ENCODE results near the gene ACOT8. TPM values are rescaled to one million over a fixed set of nuclear protein-coding genes. Genes with fewer than 3 reads are reported as not detected.
A peak's percentile ranks its signal among the peaks of the same experiment; 100 is the strongest.

ACOT8 gene
- polyA plus RNA-seq, 2 donors, result 24.8 to 26.6 TPM

- no peak overlapping the region for H3K4me3 ChIP-seq (ENCODE audit: low read depth in 1 of 2, low read length in 2 of 2)
Observed at GRCh38 chr20:45897289-45897688, 40.1 kb upstream of the ACOT8 start.

GRCh38 chr20:45896641-45897161 lies 39.5 kb upstream of the ACOT8 start:
- Histone ChIP-seq H3K4me1 (ENCODE audit: control insufficient read depth in 2 of 2, insufficient read depth in 2 of 2, low read length in 1 of 2) (peaks cover 7 to 14% of the 10 kb centered on the region in 2 donors), H3K9me3 (ENCODE audit: control insufficient read depth in 2 of 2, insufficient read depth in 1 of 2, low read depth in 1 of 2, low read length in 1 of 2) (no peaks in the 10 kb centered on the region), H3K4me3 (ENCODE audit: low read depth in 1 of 2, low read length in 2 of 2) (no peak overlapping the region), H3K36me3 (ENCODE audit: control insufficient read depth in 2 of 2, insufficient read depth in 2 of 2, low read length in 1 of 2) (peaks cover 21 to 22% of the 10 kb centered on the region in 2 donors), H3K27me3 (ENCODE audit: control insufficient read depth in 1 of 2, insufficient read depth in 2 of 2, low read length in 2 of 2) (no peaks in the 10 kb centered on the region), H3K27ac (ENCODE audit: low read depth in 2 of 2, low read length in 1 of 2) (no peak overlapping the region)
- WGBS, 2 donors, result 89 to 92% methylated on average over 14 of the region's 14 CpGs

More at GRCh38 chr20:45897289-45897688, 40.1 kb upstream of the ACOT8 start:
- no peak overlapping the region for H3K27ac ChIP-seq (ENCODE audit: low read depth in 2 of 2, low read length in 1 of 2)
- H3K4me1 ChIP-seq (ENCODE audit: control insufficient read depth in 2 of 2, insufficient read depth in 2 of 2, low read length in 1 of 2), result peaks cover 4 to 9% of the 10 kb centered on the region in 2 donors
- WGBS, 2 donors, result 72 to 82% methylated on average over 2 of the region's 2 CpGs
- H3K36me3 ChIP-seq (ENCODE audit: control insufficient read depth in 2 of 2, insufficient read depth in 2 of 2, low read length in 1 of 2), result peaks cover 22% of the 10 kb centered on the region in 2 donors
- no peaks in the 10 kb centered on the region for H3K9me3 ChIP-seq (ENCODE audit: control insufficient read depth in 2 of 2, insufficient read depth in 1 of 2, low read depth in 1 of 2, low read length in 1 of 2)
- no peaks in the 10 kb centered on the region for H3K27me3 ChIP-seq (ENCODE audit: control insufficient read depth in 1 of 2, insufficient read depth in 2 of 2, low read length in 2 of 2)

DNA sequence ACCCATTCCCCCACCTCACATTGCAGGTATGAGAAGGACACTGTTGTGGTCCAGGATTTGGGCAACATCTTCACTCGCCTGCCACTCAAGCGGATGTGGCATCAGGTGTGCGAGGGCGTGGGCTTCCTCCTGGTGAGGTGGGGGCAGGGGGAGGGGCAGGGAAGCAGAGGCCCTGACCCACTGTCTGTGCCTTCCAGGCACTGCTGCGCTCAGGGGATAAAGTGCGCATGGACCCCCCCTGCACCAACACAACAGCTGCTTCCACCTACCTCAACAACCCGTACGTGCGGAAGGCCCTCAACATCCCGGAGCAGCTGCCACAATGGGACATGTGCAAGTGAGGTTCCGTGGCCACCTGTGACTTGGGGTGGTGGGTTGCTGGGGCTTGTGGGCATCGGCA lies 37.6 kb upstream of the ACOT8 start:
- H3K4me3 ChIP-seq (ENCODE audit: low read depth in 1 of 2, low read length in 2 of 2), result no peak overlapping the region
- WGBS, 2 donors, result 80 to 85% methylated on average over 12 of the region's 12 CpGs
- peaks cover 7 to 18% of the 10 kb centered on the region in 2 donors for H3K4me1 ChIP-seq (ENCODE audit: control insufficient read depth in 2 of 2, insufficient read depth in 2 of 2, low read length in 1 of 2)
- H3K9me3 ChIP-seq (ENCODE audit: control insufficient read depth in 2 of 2, insufficient read depth in 1 of 2, low read depth in 1 of 2, low read length in 1 of 2), result no peaks in the 10 kb centered on the region
- H3K36me3 ChIP-seq (ENCODE audit: control insufficient read depth in 2 of 2, insufficient read depth in 2 of 2, low read length in 1 of 2), result peaks cover 21 to 22% of the 10 kb centered on the region in 2 donors
- no peak overlapping the region for H3K27ac ChIP-seq (ENCODE audit: low read depth in 2 of 2, low read length in 1 of 2)
- no peaks in the 10 kb centered on the region for H3K27me3 ChIP-seq (ENCODE audit: control insufficient read depth in 1 of 2, insufficient read depth in 2 of 2, low read length in 2 of 2)

GRCh38 chr20:45893831-45894230 lies 36.6 kb upstream of the ACOT8 start:
- 90 to 95% methylated on average over 4 of the region's 4 CpGs for WGBS, 2 donors
- Histone ChIP-seq H3K9me3 (ENCODE audit: control insufficient read depth in 2 of 2, insufficient read depth in 1 of 2, low read depth in 1 of 2, low read length in 1 of 2) (no peaks in the 10 kb centered on the region), H3K27me3 (ENCODE audit: control insufficient read depth in 1 of 2, insufficient read depth in 2 of 2, low read length in 2 of 2) (no peaks in the 10 kb centered on the region), H3K4me3 (ENCODE audit: low read depth in 1 of 2, low read length in 2 of 2) (no peak overlapping the region), H3K27ac (ENCODE audit: low read depth in 2 of 2, low read length in 1 of 2) (no peak overlapping the region), H3K36me3 (ENCODE audit: control insufficient read depth in 2 of 2, insufficient read depth in 2 of 2, low read length in 1 of 2) (peaks cover 21% of the 10 kb centered on the region in 2 donors), H3K4me1 (ENCODE audit: control insufficient read depth in 2 of 2, insufficient read depth in 2 of 2, low read length in 1 of 2) (peaks cover 7 to 18% of the 10 kb centered on the region in 2 donors)

DNA sequence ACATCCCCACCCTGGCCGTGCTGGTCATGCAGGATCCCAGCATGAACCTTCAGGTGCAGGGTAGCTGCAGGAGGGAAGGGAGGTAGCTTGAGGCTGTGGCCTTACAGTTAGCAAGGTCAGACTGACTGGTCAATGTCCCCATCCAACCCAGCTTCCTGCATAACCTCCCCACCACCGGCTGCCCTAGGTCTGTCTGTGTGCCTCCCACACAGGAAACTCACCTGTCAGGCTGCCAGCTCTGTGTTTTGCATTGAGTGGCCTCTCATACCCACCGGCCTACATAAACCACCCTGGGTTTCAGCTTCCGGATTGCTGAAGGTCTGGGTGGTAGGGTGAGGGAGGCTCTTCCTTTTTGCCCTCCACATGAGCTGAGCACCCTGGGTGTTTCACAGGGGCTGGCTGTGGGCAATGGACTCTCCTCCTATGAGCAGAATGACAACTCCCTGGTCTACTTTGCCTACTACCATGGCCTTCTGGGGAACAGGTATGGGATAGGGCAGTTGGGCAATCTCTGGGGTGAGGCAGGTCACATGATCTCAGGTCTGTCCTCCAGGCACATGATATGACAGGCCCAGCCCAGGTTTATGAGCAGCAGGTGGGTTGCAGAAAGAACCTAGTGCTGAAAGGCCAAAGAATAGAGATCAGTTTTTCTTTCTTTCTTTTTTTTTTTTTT lies 35.8 kb upstream of the ACOT8 start:
- Histone ChIP-seq H3K9me3 (ENCODE audit: control insufficient read depth in 2 of 2, insufficient read depth in 1 of 2, low read depth in 1 of 2, low read length in 1 of 2) (no peaks in the 10 kb centered on the region), H3K36me3 (ENCODE audit: control insufficient read depth in 2 of 2, insufficient read depth in 2 of 2, low read length in 1 of 2) (peaks cover 18 to 20% of the 10 kb centered on the region in 2 donors), H3K27me3 (ENCODE audit: control insufficient read depth in 1 of 2, insufficient read depth in 2 of 2, low read length in 2 of 2) (no peaks in the 10 kb centered on the region), H3K27ac (ENCODE audit: low read depth in 2 of 2, low read length in 1 of 2) (peak overlapping the region in 1 of 2 donors; percentile 26), H3K4me3 (ENCODE audit: low read depth in 1 of 2, low read length in 2 of 2) (no peak overlapping the region), H3K4me1 (ENCODE audit: control insufficient read depth in 2 of 2, insufficient read depth in 2 of 2, low read length in 1 of 2) (peaks cover 7 to 18% of the 10 kb centered on the region in 2 donors)
- WGBS, 2 donors, result 64 to 68% methylated on average over 4 of the region's 4 CpGs

DNA sequence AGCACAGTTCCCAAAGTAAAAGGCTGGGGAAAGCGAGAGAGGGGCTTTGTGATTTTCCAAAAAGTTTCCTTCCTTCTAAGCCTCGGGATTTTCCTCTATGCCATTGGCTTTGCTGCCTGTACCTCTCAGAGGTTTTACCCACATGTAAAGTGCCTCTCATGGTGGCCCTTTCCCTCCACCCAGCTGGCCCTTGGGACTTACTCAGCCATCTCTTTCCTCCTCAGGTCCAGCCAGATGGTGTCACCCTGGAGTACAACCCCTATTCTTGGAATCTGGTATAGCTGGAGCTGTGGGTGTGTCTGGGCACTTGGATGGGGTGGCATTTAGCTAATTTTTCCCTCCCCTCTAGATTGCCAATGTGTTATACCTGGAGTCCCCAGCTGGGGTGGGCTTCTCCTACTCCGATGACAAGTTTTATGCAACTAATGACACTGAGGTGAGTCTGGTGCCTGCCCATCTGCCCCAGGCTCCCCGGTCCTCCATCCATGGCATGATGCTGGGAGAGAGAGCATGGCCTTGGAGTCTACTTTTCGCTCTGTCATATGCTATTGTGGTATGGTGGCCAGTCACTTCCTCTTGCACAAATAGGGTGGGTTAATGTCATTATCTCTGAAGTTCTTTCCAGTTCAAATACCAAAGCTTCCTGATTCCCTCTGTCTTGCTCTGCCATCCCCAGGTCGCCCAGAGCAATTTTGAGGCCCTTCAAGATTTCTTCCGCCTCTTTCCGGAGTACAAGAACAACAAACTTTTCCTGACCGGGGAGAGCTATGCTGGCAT lies 35.0 kb upstream of the ACOT8 start:
- H3K36me3 ChIP-seq (ENCODE audit: control insufficient read depth in 2 of 2, insufficient read depth in 2 of 2, low read length in 1 of 2), result peaks cover 14 to 18% of the 10 kb centered on the region in 2 donors
- peaks cover 7 to 18% of the 10 kb centered on the region in 2 donors for H3K4me1 ChIP-seq (ENCODE audit: control insufficient read depth in 2 of 2, insufficient read depth in 2 of 2, low read length in 1 of 2)
- peak overlapping the region; percentile 80 to 86 for H3K4me3 ChIP-seq (ENCODE audit: low read depth in 1 of 2, low read length in 2 of 2)
- H3K9me3 ChIP-seq (ENCODE audit: control insufficient read depth in 2 of 2, insufficient read depth in 1 of 2, low read depth in 1 of 2, low read length in 1 of 2), result no peaks in the 10 kb centered on the region
- no peak overlapping the region for H3K27ac ChIP-seq (ENCODE audit: low read depth in 2 of 2, low read length in 1 of 2)
- 76 to 77% methylated on average over 9 of the region's 9 CpGs for whole genome bisulfite sequencing, 2 donors
- no peaks in the 10 kb centered on the region for H3K27me3 ChIP-seq (ENCODE audit: control insufficient read depth in 1 of 2, insufficient read depth in 2 of 2, low read length in 2 of 2)

DNA sequence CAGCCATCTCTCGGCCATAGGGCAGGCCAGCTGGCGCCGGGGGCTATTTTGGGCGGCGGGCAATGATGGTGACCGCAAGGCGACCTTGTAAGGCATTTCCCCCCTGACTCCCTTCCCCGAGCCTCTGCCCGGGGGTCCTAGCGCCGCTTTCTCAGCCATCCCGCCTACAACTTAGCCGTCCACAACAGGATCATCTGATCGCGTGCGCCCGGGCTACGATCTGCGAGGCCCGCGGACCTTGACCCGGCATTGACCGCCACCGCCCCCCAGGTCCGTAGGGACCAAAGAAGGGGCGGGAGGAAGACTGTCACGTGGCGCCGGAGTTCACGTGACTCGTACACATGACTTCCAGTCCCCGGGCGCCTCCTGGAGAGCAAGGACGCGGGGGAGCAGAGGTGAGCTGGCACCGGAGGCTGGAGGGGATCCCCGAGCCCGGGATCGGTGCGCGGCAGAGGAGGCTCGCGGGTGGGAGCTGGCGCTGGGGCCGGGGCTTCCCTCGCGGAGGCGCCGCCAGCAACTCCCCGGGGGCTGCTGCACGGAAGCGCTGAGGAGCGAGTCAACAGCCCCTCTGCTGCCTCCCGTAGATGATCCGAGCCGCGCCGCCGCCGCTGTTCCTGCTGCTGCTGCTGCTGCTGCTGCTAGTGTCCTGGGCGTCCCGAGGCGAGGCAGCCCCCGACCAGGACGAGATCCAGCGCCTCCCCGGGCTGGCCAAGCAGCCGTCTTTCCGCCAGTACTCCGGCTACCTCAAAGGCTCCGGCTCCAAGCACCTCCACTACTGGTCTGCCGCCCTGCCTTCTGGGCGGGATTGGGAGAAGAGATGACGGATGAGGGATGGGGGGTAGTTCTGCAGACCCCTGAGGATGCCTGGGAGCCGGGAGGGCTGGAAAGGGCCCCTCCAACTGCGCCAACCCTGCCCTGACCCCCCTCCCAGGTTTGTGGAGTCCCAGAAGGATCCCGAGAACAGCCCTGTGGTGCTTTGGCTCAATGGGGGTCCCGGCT lies 34.1 kb upstream of the ACOT8 start, which contains the start of the genes CTSA and NEURL2:
Gene CTSA, plus strand, starts transcription at position 351 of the 999 bp plus-strand sequence. Its CDS starts 234 bp downstream, at position 585.
Gene NEURL2, minus strand, starts transcription at position 224 of the 999 bp plus-strand sequence. Its CDS starts 217 bp downstream, at position 7.
- Histone ChIP-seq H3K9me3 (ENCODE audit: control insufficient read depth in 2 of 2, insufficient read depth in 1 of 2, low read depth in 1 of 2, low read length in 1 of 2) (no peaks in the 10 kb centered on the region), H3K4me1 (ENCODE audit: control insufficient read depth in 2 of 2, insufficient read depth in 2 of 2, low read length in 1 of 2) (peaks cover 7 to 18% of the 10 kb centered on the region in 2 donors), H3K27me3 (ENCODE audit: control insufficient read depth in 1 of 2, insufficient read depth in 2 of 2, low read length in 2 of 2) (no peaks in the 10 kb centered on the region), H3K36me3 (ENCODE audit: control insufficient read depth in 2 of 2, insufficient read depth in 2 of 2, low read length in 1 of 2) (peaks cover 7 to 15% of the 10 kb centered on the region in 2 donors), H3K27ac (ENCODE audit: low read depth in 2 of 2, low read length in 1 of 2) (peak within 1 kb of the TSS; percentile 80 to 83), H3K4me3 (ENCODE audit: low read depth in 1 of 2, low read length in 2 of 2) (peak within 1 kb of the TSS; percentile 80 to 86)
- WGBS, 2 donors, result 1% methylated on average over 69 to 78 of the region's 78 CpGs

GRCh38 chr20:45890077-45890984 lies 33.1 kb upstream of the ACOT8 start:
- Histone ChIP-seq H3K4me1 (ENCODE audit: control insufficient read depth in 2 of 2, insufficient read depth in 2 of 2, low read length in 1 of 2) (peaks cover 7 to 18% of the 10 kb centered on the region in 2 donors), H3K27me3 (ENCODE audit: control insufficient read depth in 1 of 2, insufficient read depth in 2 of 2, low read length in 2 of 2) (no peaks in the 10 kb centered on the region), H3K36me3 (ENCODE audit: control insufficient read depth in 2 of 2, insufficient read depth in 2 of 2, low read length in 1 of 2) (peaks cover 7 to 15% of the 10 kb centered on the region in 2 donors), H3K4me3 (ENCODE audit: low read depth in 1 of 2, low read length in 2 of 2) (peak overlapping the region; percentile 80 to 86), H3K27ac (ENCODE audit: low read depth in 2 of 2, low read length in 1 of 2) (peak overlapping the region; percentile 80 to 83), H3K9me3 (ENCODE audit: control insufficient read depth in 2 of 2, insufficient read depth in 1 of 2, low read depth in 1 of 2, low read length in 1 of 2) (no peaks in the 10 kb centered on the region)
- WGBS, 2 donors, result 2 to 4% methylated on average over 68 to 79 of the region's 79 CpGs

Data from esophagus (tissue), 2 donors.